ENCODE data around the gene RAB38.
A peak's percentile ranks its signal among the peaks of the same experiment; 100 is the strongest.

RAB38 gene

GRCh38 chr11:88174709-88175568 lies at the start of gene RAB38:
TSS of gene RAB38 (minus strand) at chr11:88175443. CDS start at chr11:88175384, 59 bp downstream.
- peak; percentile 37 to 57 for DNase-seq (ENCODE audit: low read depth in 2 of 2)

- DNase-seq (ENCODE audit: low read depth in 2 of 2), result no peak
Observed at GRCh38 chr11:88213406-88213805, 38.2 kb upstream of the RAB38 start.

GRCh38 chr11:88212300-88212699 lies 37.1 kb upstream of the RAB38 start:
- DNase-seq (ENCODE audit: low read depth in 2 of 2), result no peak

GRCh38 chr11:88208745-88209144 lies 33.5 kb upstream of the RAB38 start:
- DNase-seq (ENCODE audit: low read depth in 2 of 2), result no peak

GRCh38 chr11:88206751-88207150 lies 31.5 kb upstream of the RAB38 start:
- DNase-seq (ENCODE audit: low read depth in 2 of 2), result no peak

- no peak for DNase-seq (ENCODE audit: low read depth in 2 of 2)
Observed at GRCh38 chr11:88204353-88204752, 29.1 kb upstream of the RAB38 start.

GRCh38 chr11:88203604-88204003 lies 28.4 kb upstream of the RAB38 start:
- DNase-seq (ENCODE audit: low read depth in 2 of 2), result no peak

- DNase-seq (ENCODE audit: low read depth in 2 of 2), result no peak
Observed at GRCh38 chr11:88202498-88202897, 27.3 kb upstream of the RAB38 start.

GRCh38 chr11:88196393-88196792 lies 21.1 kb upstream of the RAB38 start:
- DNase-seq (ENCODE audit: low read depth in 2 of 2), result no peak

GRCh38 chr11:88195908-88196307 lies 20.7 kb upstream of the RAB38 start:
- DNase-seq (ENCODE audit: low read depth in 2 of 2), result no peak

GRCh38 chr11:88194990-88195389 lies 19.7 kb upstream of the RAB38 start:
- DNase-seq (ENCODE audit: low read depth in 2 of 2), result no peak

GRCh38 chr11:88193278-88193677 lies 18.0 kb upstream of the RAB38 start:
- no peak for DNase-seq (ENCODE audit: low read depth in 2 of 2)

- no peak for DNase-seq (ENCODE audit: low read depth in 2 of 2)
Observed at GRCh38 chr11:88188932-88189253, 13.7 kb upstream of the RAB38 start.

- no peak for DNase-seq (ENCODE audit: low read depth in 2 of 2)
Observed at GRCh38 chr11:88188251-88188931, 13.1 kb upstream of the RAB38 start.

GRCh38 chr11:88183233-88183632 lies 8.0 kb upstream of the RAB38 start:
- DNase-seq (ENCODE audit: low read depth in 2 of 2), result no peak

GRCh38 chr11:88181776-88182175 lies 6.5 kb upstream of the RAB38 start:
- DNase-seq (ENCODE audit: low read depth in 2 of 2), result no peak

- DNase-seq (ENCODE audit: low read depth in 2 of 2), result no peak
Observed at GRCh38 chr11:88179971-88180629, 4.9 kb upstream of the RAB38 start.

GRCh38 chr11:88179141-88179540 lies 3.9 kb upstream of the RAB38 start:
- DNase-seq (ENCODE audit: low read depth in 2 of 2), result peak; percentile 17 to 18

- no peak for DNase-seq (ENCODE audit: low read depth in 2 of 2)
Observed at GRCh38 chr11:88178191-88178590, 2.9 kb upstream of the RAB38 start.

- DNase-seq (ENCODE audit: low read depth in 2 of 2), result no peak
Observed at GRCh38 chr11:88175569-88176075, 379 bp upstream of the RAB38 start.

- no peak for DNase-seq (ENCODE audit: low read depth in 2 of 2)
Observed at GRCh38 chr11:88173956-88174355, 1.3 kb downstream of the RAB38 start.

- no peak for DNase-seq (ENCODE audit: low read depth in 2 of 2)
Observed at GRCh38 chr11:88171982-88172381, 3.3 kb downstream of the RAB38 start.

GRCh38 chr11:88170673-88171072 lies 4.6 kb downstream of the RAB38 start:
- no peak for DNase-seq (ENCODE audit: low read depth in 2 of 2)
